ENCODE measurements around the gene ABCB9.

GRCh38 chr12:122929148-122929538 is 37.1 kb downstream of the ABCB9 start:
- TF ChIP-seq EZH2 (IDR thresholded peaks at IDR 0.05): no peak
- TF ChIP-seq CTCF (IDR thresholded peaks at IDR 0.05 in 2 of 3, conservative IDR thresholded peaks at IDR 0.05 in 1 of 3; ENCODE audit: borderline replicate concordance in 1 of 3, insufficient read depth in 1 of 3, low read depth in 2 of 3, low read length in 2 of 3): no peak
- TF ChIP-seq POLR2A (IDR thresholded peaks at IDR 0.05; ENCODE audit: borderline replicate concordance, extremely low read depth, insufficient read depth, insufficient read length): no peak

All from HCT116 (cell line).